ENCODE measurements around the gene COX8A.

The COX8A gene

GRCh38 chr11:64019106-64020037 is 45.0 kb downstream of the COX8A start:
- no peak for TF ChIP-seq ESRRG (CRISPR knock-in tag; IDR thresholded peaks at IDR 0.05)
- no peak for TF ChIP-seq TOX (CRISPR knock-in tag; IDR thresholded peaks at IDR 0.05; ENCODE audit: borderline replicate concordance)
- no peak for TF ChIP-seq ZFP3 (CRISPR knock-in tag; IDR thresholded peaks at IDR 0.05)
- no peak for TF ChIP-seq GLIS3 (CRISPR knock-in tag; IDR thresholded peaks at IDR 0.05)
- TF ChIP-seq CREB5 (CRISPR knock-in tag; IDR thresholded peaks at IDR 0.05; ENCODE audit: low read depth): no peak
- no peak for TF ChIP-seq TCF4 (CRISPR knock-in tag; IDR thresholded peaks at IDR 0.05; ENCODE audit: borderline replicate concordance)
- TF ChIP-seq, protein P1, sequence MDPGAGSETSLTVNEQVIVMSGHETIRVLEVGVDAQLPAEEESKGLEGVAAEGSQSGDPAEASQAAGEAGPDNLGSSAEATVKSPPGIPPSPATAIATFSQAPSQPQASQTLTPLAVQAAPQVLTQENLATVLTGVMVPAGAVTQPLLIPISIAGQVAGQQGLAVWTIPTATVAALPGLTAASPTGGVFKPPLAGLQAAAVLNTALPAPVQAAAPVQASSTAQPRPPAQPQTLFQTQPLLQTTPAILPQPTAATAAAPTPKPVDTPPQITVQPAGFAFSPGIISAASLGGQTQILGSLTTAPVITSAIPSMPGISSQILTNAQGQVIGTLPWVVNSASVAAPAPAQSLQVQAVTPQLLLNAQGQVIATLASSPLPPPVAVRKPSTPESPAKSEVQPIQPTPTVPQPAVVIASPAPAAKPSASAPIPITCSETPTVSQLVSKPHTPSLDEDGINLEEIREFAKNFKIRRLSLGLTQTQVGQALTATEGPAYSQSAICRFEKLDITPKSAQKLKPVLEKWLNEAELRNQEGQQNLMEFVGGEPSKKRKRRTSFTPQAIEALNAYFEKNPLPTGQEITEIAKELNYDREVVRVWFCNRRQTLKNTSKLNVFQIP (CRISPR knock-in tag; IDR thresholded peaks at IDR 0.05; ENCODE audit: borderline replicate concordance, low read depth): no peak
- no peak for TF ChIP-seq CSDC2 (CRISPR knock-in tag; IDR thresholded peaks at IDR 0.05)
- TF ChIP-seq ISL1 (CRISPR knock-in tag; IDR thresholded peaks at IDR 0.05): no peak
- no peak for TF ChIP-seq RARB (CRISPR knock-in tag; IDR thresholded peaks at IDR 0.05)
- TF ChIP-seq ZNF565 (CRISPR knock-in tag; conservative IDR thresholded peaks at IDR 0.05; ENCODE audit: low read depth): no peak
- TF ChIP-seq ZFP30 (CRISPR knock-in tag; IDR thresholded peaks at IDR 0.05): no peak
- TF ChIP-seq PATZ1 (CRISPR knock-in tag; IDR thresholded peaks at IDR 0.05; ENCODE audit: borderline replicate concordance): no peak
- TF ChIP-seq ZNF70 (CRISPR knock-in tag; IDR thresholded peaks at IDR 0.05): no peak
- no peak for TF ChIP-seq PPARA (CRISPR knock-in tag; IDR thresholded peaks at IDR 0.05; ENCODE audit: borderline replicate concordance)
- TF ChIP-seq OSR1 (CRISPR knock-in tag; IDR thresholded peaks at IDR 0.05): no peak
- TF ChIP-seq, protein P2, sequence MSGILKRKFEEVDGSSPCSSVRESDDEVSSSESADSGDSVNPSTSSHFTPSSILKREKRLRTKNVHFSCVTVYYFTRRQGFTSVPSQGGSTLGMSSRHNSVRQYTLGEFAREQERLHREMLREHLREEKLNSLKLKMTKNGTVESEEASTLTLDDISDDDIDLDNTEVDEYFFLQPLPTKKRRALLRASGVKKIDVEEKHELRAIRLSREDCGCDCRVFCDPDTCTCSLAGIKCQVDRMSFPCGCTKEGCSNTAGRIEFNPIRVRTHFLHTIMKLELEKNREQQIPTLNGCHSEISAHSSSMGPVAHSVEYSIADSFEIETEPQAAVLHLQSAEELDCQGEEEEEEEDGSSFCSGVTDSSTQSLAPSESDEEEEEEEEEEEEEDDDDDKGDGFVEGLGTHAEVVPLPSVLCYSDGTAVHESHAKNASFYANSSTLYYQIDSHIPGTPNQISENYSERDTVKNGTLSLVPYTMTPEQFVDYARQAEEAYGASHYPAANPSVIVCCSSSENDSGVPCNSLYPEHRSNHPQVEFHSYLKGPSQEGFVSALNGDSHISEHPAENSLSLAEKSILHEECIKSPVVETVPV (CRISPR knock-in tag; IDR thresholded peaks at IDR 0.05): no peak
- no peak for ATAC-seq

DNA sequence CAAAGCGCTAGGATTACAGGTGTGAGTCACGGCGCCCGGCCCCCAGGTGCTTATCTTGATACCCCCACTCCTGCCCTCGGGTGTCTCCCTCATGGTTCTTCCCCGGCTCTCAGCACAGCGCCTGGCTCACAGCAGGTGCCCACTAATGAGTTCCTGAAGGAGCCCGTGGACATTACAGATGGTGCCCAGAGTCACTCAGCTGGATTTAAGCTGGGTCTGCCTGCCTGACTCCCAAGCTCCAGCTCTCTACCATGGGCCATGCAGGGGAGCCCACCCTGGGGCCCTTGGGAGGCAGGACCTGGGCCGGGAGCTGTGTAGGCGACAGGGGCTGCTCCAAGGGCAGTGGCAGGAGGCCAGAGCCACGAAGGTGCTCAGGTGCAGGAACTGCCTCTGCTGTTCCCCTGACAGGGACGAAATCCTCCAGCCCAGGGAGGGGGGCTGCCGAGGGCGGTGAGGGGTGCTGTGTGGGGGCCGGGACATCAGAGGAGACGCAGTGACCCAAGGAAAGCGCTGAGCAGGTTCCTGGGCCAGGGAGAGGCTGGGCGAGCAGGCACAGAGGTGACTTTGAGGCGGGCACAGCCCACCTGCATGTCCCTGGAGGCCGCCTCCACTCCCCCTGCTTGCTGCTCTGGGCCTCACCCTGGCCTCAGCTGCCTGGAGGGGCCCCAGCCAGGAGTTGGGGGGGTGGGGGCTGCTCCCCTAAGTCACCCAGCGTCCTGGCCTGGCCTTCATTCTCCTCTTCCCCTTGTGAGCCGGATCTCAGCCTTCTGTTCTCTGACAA is 46.7 kb downstream of the COX8A start:
- no peak for TF ChIP-seq ARNTL (CRISPR knock-in tag; IDR thresholded peaks at IDR 0.05; ENCODE audit: borderline replicate concordance, low read depth)
- TF ChIP-seq CREB5 (CRISPR knock-in tag; IDR thresholded peaks at IDR 0.05; ENCODE audit: low read depth): no peak
- TF ChIP-seq RARB (CRISPR knock-in tag; IDR thresholded peaks at IDR 0.05): no peak
- TF ChIP-seq GLIS3 (CRISPR knock-in tag; IDR thresholded peaks at IDR 0.05): no peak
- ATAC-seq: no peak

DNA sequence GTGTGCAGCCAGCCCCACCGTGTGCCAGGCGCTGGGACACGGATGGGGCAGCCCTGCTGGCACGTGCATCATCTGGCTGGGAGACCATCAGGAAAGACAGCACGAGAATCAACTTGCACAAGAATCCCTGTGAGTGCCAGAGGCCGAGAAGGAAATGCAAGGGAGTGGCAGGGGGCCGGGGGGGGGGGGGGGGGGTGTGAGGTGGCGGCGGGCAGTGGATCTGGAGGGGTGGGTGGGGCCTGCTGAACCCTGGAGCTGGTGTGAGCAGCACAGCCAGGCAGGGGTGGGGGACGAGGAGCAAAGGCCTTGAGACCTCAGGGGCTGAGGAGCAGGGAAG is 47.3 kb downstream of the COX8A start:
- no peak for ATAC-seq

More for the DNA sequence above, 47.3 kb downstream of the COX8A start:
- no peak for TF ChIP-seq TCF4 (CRISPR knock-in tag; IDR thresholded peaks at IDR 0.05; ENCODE audit: borderline replicate concordance)
- TF ChIP-seq, protein P1 (CRISPR knock-in tag; IDR thresholded peaks at IDR 0.05; ENCODE audit: borderline replicate concordance, low read depth): no peak
- no peak for TF ChIP-seq GLIS3 (CRISPR knock-in tag; IDR thresholded peaks at IDR 0.05)
- TF ChIP-seq ARNTL (CRISPR knock-in tag; IDR thresholded peaks at IDR 0.05; ENCODE audit: borderline replicate concordance, low read depth): no peak
- TF ChIP-seq RARB (CRISPR knock-in tag; IDR thresholded peaks at IDR 0.05): no peak
- TF ChIP-seq ZFP30 (CRISPR knock-in tag; IDR thresholded peaks at IDR 0.05): no peak

All from SK-N-SH treated with all-trans-retinoic acid at 6 μM for 48 hours (cell line).